Activated CD8-positive, alpha-beta T cell treated with anti-CD3 and anti-CD28 coated beads, Interleukin-2, amount 10 ng/mL, durations not matched to agents 7 days and 5 days (primary cell): ENCODE measurements around the gene MRPL21. TPM values are rescaled to one million over a fixed set of nuclear protein-coding genes. Genes with fewer than 3 reads are reported as not detected.
A peak's percentile ranks its signal among the peaks of the same experiment; 100 is the strongest.

Experiments
- ATAC-seq: fragments of 150-1000 bp; cut with Tn5 transposase; one replicate; pipeline ENCODE4 v1.10.0; 2021; ENCODE audit warnings: moderate library complexity
- CTCF ChIA-PET: fragments of 350-600 bp; sonication (Branson Sonifier 250); formaldehyde crosslinking; loops from one replicate; lab custom pipeline; 2021; ENCODE audit warnings: antibody characterized with exemption; lab: Charles Lee
- POLR2A ChIA-PET: fragments of 350-600 bp; sonication (Branson Sonifier 250); formaldehyde crosslinking; loops from one replicate; lab custom pipeline; 2021; ENCODE audit warnings: antibody characterized with exemption; lab: Charles Lee
- DNase-seq: peaks from one replicate; pipeline ENCODE4 v3.0.0-alpha.2; 2020
- H3K27ac Mint-ChIP-seq: one replicate; pipeline ENCODE4 v1.8.0; 2021; ENCODE audit warnings: mild to moderate bottlenecking, mixed read lengths
- H3K27me3 Mint-ChIP-seq: one replicate; pipeline ENCODE4 v1.8.0; 2021; ENCODE audit warnings: low read depth, mixed read lengths
- H3K36me3 Mint-ChIP-seq: one replicate; pipeline ENCODE4 v1.8.0; 2021; ENCODE audit warnings: low read depth, mixed read lengths
- H3K4me1 Mint-ChIP-seq: one replicate; pipeline ENCODE4 v1.8.0; 2021; ENCODE audit warnings: low read depth, mixed read lengths
- H3K4me3 Mint-ChIP-seq: one replicate; pipeline ENCODE4 v1.8.0; 2021; ENCODE audit warnings: mild to moderate bottlenecking, mixed read lengths
- H3K9me3 Mint-ChIP-seq: one replicate; pipeline ENCODE4 v1.8.0; 2022; ENCODE audit warnings: mixed read lengths; ENCODE audit not compliant: insufficient read depth
- total RNA-seq, 2 experiments: library from RNA; stranded (reverse); gene quantifications; one replicate each; pipeline ENCODE4 v1.2.3, GENCODE V29; 2021

The MRPL21 gene
- total RNA-seq, 2 experiments from 2014 or later, result 64.9 to 69.0 TPM

GRCh38 chr11:68841718-68842426 lies 61.8 kb downstream of the MRPL21 start, which contains the start of gene CPT1A:
Gene CPT1A, minus strand, starts transcription at chr11:68841916. Its CDS starts 26,442 bp downstream, at chr11:68815474.
- ChIA-PET POLR2A (interaction anchor here (1.1 to 2.1 kb wide), 3 partner anchors 14 to 92 kb away, joined by 3 to 6 read pairs (median 5); no protein-coding TSS in a partner anchor), CTCF (interaction anchor here (1.1 to 1.5 kb wide), 2 partner anchors 13 to 209 kb away, joined by 4 read pairs; no protein-coding TSS in a partner anchor)
- DNase-seq (peak; percentile 78), ATAC-seq (peak; percentile 57)
- peak within 1 kb of the TSS; percentile 90 for H3K4me3 Mint-ChIP-seq
- peaks cover 8% of the 10 kb centered on the region for H3K36me3 Mint-ChIP-seq
- peaks cover 55% of the 10 kb centered on the region for H3K4me1 Mint-ChIP-seq
- no peaks in the 10 kb centered on the region for H3K9me3 Mint-ChIP-seq
- peaks cover 9% of the 10 kb centered on the region for H3K27me3 Mint-ChIP-seq
- peak within 1 kb of the TSS; percentile 96 for H3K27ac Mint-ChIP-seq

Other genes starting within 250 kb of the MRPL21 start
- gene GAL, start 219.3 kb downstream of the MRPL21 start, total RNA-seq, result not detected
- gene TESMIN, start 152.3 kb downstream of the MRPL21 start, total RNA-seq, result 1 to 10 TPM; 8.2 to 9.5 TPM
- gene CPT1A, start 61.9 kb downstream of the MRPL21 start, total RNA-seq, result 10 to 100 TPM; 63.2 to 69.1 TPM
- gene IGHMBP2, start 59 bp upstream of the MRPL21 start, total RNA-seq, result 10 to 100 TPM; 25.0 to 28.2 TPM
- gene MRGPRD, start 77.2 kb upstream of the MRPL21 start, total RNA-seq, result not detected
- gene MRGPRF, start 109.4 kb upstream of the MRPL21 start, total RNA-seq, result not detected
- 10 to 100 TPM; 19.1 to 21.2 TPM for gene TPCN2, start 145.1 kb upstream of the MRPL21 start, total RNA-seq